CD14-positive monocyte (primary cell): ENCODE measurements around the gene HS6ST2. TPM values are rescaled to one million over a fixed set of nuclear protein-coding genes. Genes with fewer than 3 reads are reported as not detected.

Experiments
- DNase-seq, 3 donors: peaks; one replicate each; pipeline ENCODE4 v3.0.0-alpha.2; 2011 to 2022
- H2AFZ ChIP-seq: 2 replicates; pipeline ENCODE4 v1.6.0; 2012; ENCODE audit warnings: mild to moderate bottlenecking, low read depth, low read length, inconsistent platforms; ENCODE audit not compliant: insufficient read depth, poor library complexity, severe bottlenecking
- H3K27ac ChIP-seq, 2 donors: 1 replicate in 1 of 2; 2 replicates in 1 of 2; pipeline ENCODE4 v1.5.1; 2012 to 2013; ENCODE audit warnings: low read length in 2 of 2, control low read depth in 1 of 2, inconsistent platforms in 1 of 2, low read depth in 1 of 2, mild to moderate bottlenecking in 1 of 2
- H3K27me3 ChIP-seq, 2 donors: one replicate each; pipeline versions ENCODE4 v1.6.0 to v1.6.1; 2011 to 2013; ENCODE audit warnings: low read length in 2 of 2; ENCODE audit not compliant: control insufficient read depth in 2 of 2, insufficient read depth in 2 of 2
- H3K36me3 ChIP-seq, 2 donors: replicated peaks in 1 of 2; 1 replicate in 1 of 2; 2 replicates in 1 of 2; pipeline versions ENCODE4 v1.5.1 to v1.6.1; 2012 to 2013; ENCODE audit warnings: low read length in 2 of 2, control low read depth in 1 of 2, inconsistent platforms in 1 of 2, mild to moderate bottlenecking in 1 of 2; ENCODE audit not compliant: insufficient read depth in 2 of 2, control insufficient read depth in 1 of 2
- H3K4me1 ChIP-seq, 2 donors: 1 replicate in 1 of 2; 2 replicates in 1 of 2; pipeline versions ENCODE4 v1.5.1 to v1.6.1; 2012 to 2013; ENCODE audit warnings: low read length in 2 of 2, control low read depth in 1 of 2, inconsistent platforms in 1 of 2, mild to moderate bottlenecking in 1 of 2, moderate library complexity in 1 of 2; ENCODE audit not compliant: insufficient read depth in 2 of 2, control insufficient read depth in 1 of 2
- H3K4me2 ChIP-seq: replicated peaks from 2 replicates; pipeline ENCODE3; 2012; ENCODE audit warnings: low read length, moderate library complexity, mild to moderate bottlenecking; ENCODE audit not compliant: poor library complexity, severe bottlenecking; ENCODE audit errors: extremely low read depth
- H3K4me3 ChIP-seq, 3 experiments: fragments of 200-600 bp in 1 of 3; sonication (generic) in 1 of 3; replicated peaks in 1 of 3; 1 replicate in 2 of 3; 2 replicates in 1 of 3; pipeline ENCODE4 v1.5.1; 2011 to 2013; ENCODE audit warnings: low read length in 3 of 3, mild to moderate bottlenecking in 3 of 3, control low read depth in 2 of 3, low read depth in 2 of 3, inconsistent platforms in 1 of 3, moderate library complexity in 1 of 3
- H3K79me2 ChIP-seq: 2 replicates; pipeline ENCODE4 v1.6.0; 2012; ENCODE audit warnings: mild to moderate bottlenecking, control low read depth, inconsistent platforms, low read length, moderate library complexity; ENCODE audit not compliant: insufficient read depth
- H3K9ac ChIP-seq: 2 replicates; pipeline ENCODE4 v1.6.0; 2017; ENCODE audit warnings: low read length, mild to moderate bottlenecking; ENCODE audit not compliant: insufficient read depth, poor library complexity, severe bottlenecking
- H3K9me3 ChIP-seq, 2 donors: replicated peaks in 1 of 2; 1 replicate in 1 of 2; 2 replicates in 1 of 2; pipeline versions ENCODE4 v1.5.1 to v1.6.1; 2012 to 2013; ENCODE audit warnings: low read length in 2 of 2, control low read depth in 1 of 2; ENCODE audit not compliant: control insufficient read depth in 1 of 2, insufficient read depth in 1 of 2
- H4K20me1 ChIP-seq: 2 replicates; pipeline ENCODE4 v1.6.0; 2012; ENCODE audit warnings: mild to moderate bottlenecking, low read length, control low read depth, moderate library complexity; ENCODE audit not compliant: insufficient read depth
- H3K27ac Mint-ChIP-seq, 7 donors: one replicate each; pipeline ENCODE4 v1.8.0; 2020; ENCODE audit warnings: mild to moderate bottlenecking in 7 of 7, mixed read lengths in 7 of 7, moderate library complexity in 6 of 7, inconsistent platforms in 2 of 7
- H3K27me3 Mint-ChIP-seq, 3 donors: one replicate each; pipeline ENCODE4 v1.8.0; 2021 to 2022; ENCODE audit warnings: low read depth in 3 of 3, mild to moderate bottlenecking in 3 of 3, mixed read lengths in 3 of 3, moderate library complexity in 3 of 3, inconsistent platforms in 1 of 3
- H3K36me3 Mint-ChIP-seq, 2 donors: one replicate each; pipeline ENCODE4 v1.8.0; 2020; ENCODE audit warnings: mixed read lengths in 2 of 2, inconsistent platforms in 1 of 2, mild to moderate bottlenecking in 1 of 2
- H3K4me1 Mint-ChIP-seq: one replicate; pipeline ENCODE4 v1.8.0; 2020; ENCODE audit warnings: mild to moderate bottlenecking, mixed read lengths
- H3K4me3 Mint-ChIP-seq, 2 donors: one replicate each; pipeline ENCODE4 v1.8.0; 2020; ENCODE audit warnings: mild to moderate bottlenecking in 2 of 2, mixed read lengths in 2 of 2, moderate library complexity in 1 of 2
- H3K9me3 Mint-ChIP-seq, 7 donors: one replicate each; pipeline ENCODE4 v1.8.0; 2020 to 2022; ENCODE audit warnings: mixed read lengths in 7 of 7, mild to moderate bottlenecking in 6 of 7, moderate library complexity in 6 of 7, inconsistent platforms in 2 of 7
- CTCF ChIP-seq: fragments of 200-600 bp; IDR thresholded peaks from one replicate; pipeline ENCODE4 v1.8.0; 2022; ENCODE audit warnings: antibody characterized with exemption, mild to moderate bottlenecking
- WGBS: methylation state at CpG from one replicate; pipeline ENCODE4 v1.1.5; 2013; ENCODE audit warnings: missing lambda C conversion rate; ENCODE audit not compliant: insufficient coverage; 5-methylcytosine and 5-hydroxymethylcytosine counted together
- intact Hi-C, 2 donors: fragments of 100-400 bp; cut with micrococcal nuclease; formaldehyde crosslinking; loops; one replicate each; pipeline versions ENCODE4 v1.15.0 to v1.15.1; 2023
- polyA plus RNA-seq, 3 donors: library from polyadenylated mRNA; depleted of rRNA in 1 of 3; unstranded in 2 of 3; stranded (reverse) in 1 of 3; fragments of 300-500 nt in 2 of 3; fragments of >200 nt in 1 of 3; fragmentation: Illumina TruSeq in 2 of 3; gene quantifications; 1 replicate in 2 of 3; 2 replicates in 1 of 3; pipeline ENCODE4 v1.2.3, GENCODE V29; 2012 to 2021

HS6ST2 gene
- polyA plus RNA-seq, 3 donors, result not detected

GRCh38 chrX:132775263-132775823, 183.1 kb downstream of the HS6ST2 start:
- no peaks in the 10 kb centered on the region for H3K79me2 ChIP-seq
- H3K4me1 ChIP-seq, result no peaks in the 10 kb centered on the region
- no peaks in the 10 kb centered on the region for H3K9me3 ChIP-seq
- H3K4me3 Mint-ChIP-seq, result no peak overlapping the region
- H3K27me3 Mint-ChIP-seq, result peaks cover 0 to 8% (median 2%) of the 10 kb centered on the region in 3 donors
- no peak overlapping the region for H3K4me3 ChIP-seq
- no peak overlapping the region for H3K27ac ChIP-seq
- H3K9me3 Mint-ChIP-seq, result no peaks in the 10 kb centered on the region
- H2AFZ ChIP-seq, result no peak overlapping the region
- intact Hi-C loops, result no loop called here
- no peak overlapping the region for H3K9ac ChIP-seq
- H3K27me3 ChIP-seq, result peaks cover 0 to 3% of the 10 kb centered on the region in 2 donors
- H4K20me1 ChIP-seq, result no peaks in the 10 kb centered on the region
- no peaks in the 10 kb centered on the region for H3K36me3 ChIP-seq
- TF ChIP-seq CTCF, result no peak
- no peak overlapping the region for H3K4me2 ChIP-seq
- H3K36me3 Mint-ChIP-seq, result no peaks in the 10 kb centered on the region
- DNase-seq, result no peak
- no peak overlapping the region for H3K27ac Mint-ChIP-seq
- H3K4me1 Mint-ChIP-seq, result peaks cover 7% of the 10 kb centered on the region
- 60% methylated on average over 1 of the region's 7 CpGs for WGBS

DNA sequence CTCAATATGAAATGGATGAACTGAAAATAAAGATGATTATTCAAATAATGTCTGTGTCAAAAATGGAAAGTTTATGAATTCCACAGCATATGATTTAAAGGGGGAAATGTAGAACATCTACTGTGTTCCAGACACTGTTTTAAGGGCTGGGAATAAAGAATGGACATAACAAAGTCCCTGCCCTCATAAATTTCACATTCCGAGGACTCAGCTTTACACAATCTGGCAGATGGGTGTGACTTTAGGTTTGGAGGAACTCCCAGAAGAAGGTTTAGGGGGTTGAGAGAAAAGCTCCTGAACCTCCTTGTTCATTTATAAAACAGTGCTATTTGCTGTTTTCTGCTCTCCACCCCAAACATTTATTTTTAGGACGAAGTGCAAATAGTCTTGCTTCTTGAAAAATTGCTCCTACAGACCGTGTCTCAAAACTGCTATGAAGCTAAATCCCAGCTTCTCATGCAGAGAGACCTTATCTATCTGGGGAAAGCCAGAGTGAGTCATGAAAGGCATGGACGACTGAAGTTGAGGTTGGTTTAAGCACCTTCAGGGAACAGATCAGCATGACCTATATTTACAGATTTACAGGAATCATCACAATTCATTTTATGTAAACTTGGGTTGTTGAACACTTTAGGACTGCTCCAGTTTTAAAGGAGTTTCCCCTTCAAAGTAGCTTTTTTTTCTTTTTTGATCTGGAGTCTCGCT, 184.3 kb downstream of the HS6ST2 start:
- Mint-ChIP-seq H3K4me1 (peaks cover 7% of the 10 kb centered on the region), H3K9me3 (peaks cover 0 to 1% (median 0%) of the 10 kb centered on the region in 7 donors), H3K27me3 (peaks cover 2 to 9% (median 4%) of the 10 kb centered on the region in 3 donors), H3K27ac (no peak overlapping the region), H3K4me3 (no peak overlapping the region), H3K36me3 (no peaks in the 10 kb centered on the region)
- Histone ChIP-seq H3K4me3 (no peak overlapping the region), H3K36me3 (no peaks in the 10 kb centered on the region), H3K9me3 (no peaks in the 10 kb centered on the region), H4K20me1 (no peaks in the 10 kb centered on the region), H3K27me3 (peaks cover 0 to 6% of the 10 kb centered on the region in 2 donors), H3K9ac (no peak overlapping the region), H3K4me2 (no peak overlapping the region), H2AFZ (no peak overlapping the region), H3K27ac (no peak overlapping the region), H3K4me1 (no peaks in the 10 kb centered on the region), H3K79me2 (no peaks in the 10 kb centered on the region)
- DNase-seq, result no peak
- TF ChIP-seq CTCF, result no peak
- intact Hi-C loops, result no loop called here
- no CpG with 5 or more reads among the region's 5 CpGs for WGBS
